Hematopoietic multipotent progenitor cell (in vitro differentiated cells): ENCODE measurements around the gene OR51B4. TPM values are rescaled to one million over a fixed set of nuclear protein-coding genes. Genes with fewer than 3 reads are reported as not detected.
"Not testable (repeated sequence)": the region's sequence is repeated elsewhere in the genome, so short reads cannot be mapped to it uniquely, and the experiment has no call there.

ENCODE experiments used
- DNase-seq, 3 donors: peaks; one replicate each; pipeline ENCODE4 v3.0.0-alpha.2; 2011 to 2015; ENCODE audit warnings: low read depth in 2 of 3, low spot score in 2 of 3
- total RNA-seq: library from RNA; depleted of rRNA; stranded (reverse); fragments of >200 nt; gene quantifications from one replicate; pipeline ENCODE4 v1.2.3, GENCODE V29; 2012

OR51B4 gene
- total RNA-seq, 1 donor, result 0.54 TPM

GRCh38 chr11:5276697-5277096 lies 25.0 kb downstream of the OR51B4 start:
- DNase-seq, result no peak

GRCh38 chr11:5275369-5276110 lies 26.2 kb downstream of the OR51B4 start:
- DNase-seq, result peak in 2 of 3 donors; percentile 51 to 76

GRCh38 chr11:5274395-5274794 lies 27.4 kb downstream of the OR51B4 start:
- DNase-seq, result no peak

GRCh38 chr11:5272395-5273017 lies 29.2 kb downstream of the OR51B4 start:
- no peak for DNase-seq

- no peak for DNase-seq
These were observed 32.0 kb downstream of the OR51B4 start, which contains the start of gene HBE1 for GRCh38 chr11:5269715-5270147. Gene HBE1, minus strand, starts transcription at chr11:5269945. Its CDS starts 55 bp downstream, at chr11:5269890.

- no peak for DNase-seq
These were observed 34.6 kb downstream of the OR51B4 start for GRCh38 chr11:5267033-5267563.

GRCh38 chr11:5266609-5267008 lies 35.1 kb downstream of the OR51B4 start:
- no peak for DNase-seq

- DNase-seq, result no peak
These were observed 35.9 kb downstream of the OR51B4 start for GRCh38 chr11:5265832-5266231.

GRCh38 chr11:5258543-5259262 lies 43.0 kb downstream of the OR51B4 start:
- DNase-seq, result no peak

- no peak for DNase-seq
These were observed 44.5 kb downstream of the OR51B4 start for GRCh38 chr11:5257296-5257695.

GRCh38 chr11:5254646-5255413 lies 46.9 kb downstream of the OR51B4 start, which contains the start of gene HBG2:
Gene HBG2, minus strand, starts transcription at chr11:5254781. Its CDS starts 53 bp downstream, at chr11:5254728.
- not testable (repeated sequence) for DNase-seq

GRCh38 chr11:5254023-5254422 lies 47.7 kb downstream of the OR51B4 start:
- not testable (repeated sequence) for DNase-seq

GRCh38 chr11:5253440-5253839 lies 48.3 kb downstream of the OR51B4 start:
- DNase-seq, result not testable (repeated sequence)

- no peak for DNase-seq
These were observed 48.9 kb downstream of the OR51B4 start for GRCh38 chr11:5252919-5253265.

- DNase-seq, result no peak
These were observed 49.4 kb downstream of the OR51B4 start for GRCh38 chr11:5252192-5252918.

- no peak for DNase-seq
These were observed 50.0 kb downstream of the OR51B4 start for GRCh38 chr11:5251746-5252145.
